SK-N-SH treated with all-trans-retinoic acid at 6 μM for 48 hours (cell line): ENCODE measurements around the gene ADAMTSL3.

Source experiments
- SNAI2 ChIP-seq: fragments of 250-450 bp; sonication (Bioruptor Pico); IDR thresholded peaks from 2 replicates; pipeline ENCODE4 v1.5.0; 2020; ENCODE audit warnings: mild to moderate bottlenecking, moderate library complexity
- ZFP30 ChIP-seq: fragments of 450-650 bp; formaldehyde crosslinking; IDR thresholded peaks from 2 replicates; pipeline ENCODE4 v1.5.0; 2022; ENCODE audit warnings: mild to moderate bottlenecking, moderate library complexity
- TF ChIP-seq, protein P1 (sequence below): fragments of 250-450 bp; sonication (Bioruptor Pico); IDR thresholded peaks from 2 replicates; pipeline ENCODE4 v1.8.0; 2021; ENCODE audit warnings: low read depth, mild to moderate bottlenecking, moderate library complexity, borderline replicate concordance

DNA sequence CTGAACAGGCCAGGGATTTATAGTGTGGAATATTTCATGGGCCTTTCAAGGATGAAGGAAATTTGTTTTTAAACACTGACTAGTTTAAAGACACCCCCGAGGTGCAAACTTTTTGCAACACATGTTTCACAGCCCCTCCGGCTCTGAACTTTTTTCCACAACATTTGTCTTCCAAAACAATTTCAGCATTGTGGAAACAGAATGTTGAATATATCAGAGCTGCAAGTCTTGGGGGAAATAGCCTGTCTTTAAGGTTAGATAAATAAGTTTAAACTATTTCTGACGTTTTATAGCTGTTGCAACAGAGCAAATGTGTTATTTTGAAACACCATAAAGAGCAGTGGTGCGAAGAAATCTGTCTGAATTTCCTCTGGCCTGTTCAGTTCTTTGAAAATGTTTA lies 352.5 kb downstream of the ADAMTSL3 start:
- TF ChIP-seq ZFP30 (no peak), SNAI2 (CRISPR knock-in tag) (no peak)
- TF ChIP-seq, protein P1, sequence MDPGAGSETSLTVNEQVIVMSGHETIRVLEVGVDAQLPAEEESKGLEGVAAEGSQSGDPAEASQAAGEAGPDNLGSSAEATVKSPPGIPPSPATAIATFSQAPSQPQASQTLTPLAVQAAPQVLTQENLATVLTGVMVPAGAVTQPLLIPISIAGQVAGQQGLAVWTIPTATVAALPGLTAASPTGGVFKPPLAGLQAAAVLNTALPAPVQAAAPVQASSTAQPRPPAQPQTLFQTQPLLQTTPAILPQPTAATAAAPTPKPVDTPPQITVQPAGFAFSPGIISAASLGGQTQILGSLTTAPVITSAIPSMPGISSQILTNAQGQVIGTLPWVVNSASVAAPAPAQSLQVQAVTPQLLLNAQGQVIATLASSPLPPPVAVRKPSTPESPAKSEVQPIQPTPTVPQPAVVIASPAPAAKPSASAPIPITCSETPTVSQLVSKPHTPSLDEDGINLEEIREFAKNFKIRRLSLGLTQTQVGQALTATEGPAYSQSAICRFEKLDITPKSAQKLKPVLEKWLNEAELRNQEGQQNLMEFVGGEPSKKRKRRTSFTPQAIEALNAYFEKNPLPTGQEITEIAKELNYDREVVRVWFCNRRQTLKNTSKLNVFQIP (CRISPR knock-in tag), result no peak
